GM10248 (cell line): ENCODE results near the gene GRID1.

Experiments used
- CTCF ChIA-PET: fragments of 300-600 bp; sonication (Branson Sonifier 250); formaldehyde crosslinking; extraction: SDS; loops from one replicate; lab custom pipeline; 2021; ENCODE audit warnings: antibody characterized with exemption; lab: Yijun Ruan, JAX
- POLR2A ChIA-PET: fragments of 350-650 bp; sonication (Branson Sonifier 250); formaldehyde crosslinking; extraction: SDS; loops from one replicate; lab custom pipeline; 2020; ENCODE audit warnings: antibody characterized with exemption; lab: Yijun Ruan, JAX
- DNase-seq: peaks from one replicate; pipeline ENCODE4 v3.0.0; 2012; ENCODE audit errors: extremely low spot score
- CTCF ChIP-seq: IDR thresholded peaks from 2 replicates; pipeline ENCODE4 v1.5.1; 2012; ENCODE audit warnings: mild to moderate bottlenecking, low read depth; ENCODE audit errors: extremely low read depth, missing control alignments, control extremely low read depth

GRID1 gene

GRCh38 chr10:85659331-85659730 is 707.3 kb downstream of the GRID1 start:
- no peak for DNase-seq
- TF ChIP-seq CTCF, result no peak
- ChIA-PET POLR2A (no interaction called here), CTCF (interaction anchor here (1.3 to 1.5 kb wide), 3 partner anchors 9 to 20 kb away, joined by 3 to 5 read pairs (median 4); no protein-coding TSS in a partner anchor)

GRCh38 chr10:85658518-85658917 is 708.1 kb downstream of the GRID1 start:
- ChIA-PET CTCF (interaction anchor here (1.3 to 1.5 kb wide), 4 partner anchors 8 to 21 kb away, joined by 3 to 5 read pairs (median 4); no protein-coding TSS in a partner anchor), POLR2A (no interaction called here)
- no peak for TF ChIP-seq CTCF
- DNase-seq, result no peak

GRCh38 chr10:85657476-85658113 is 709.0 kb downstream of the GRID1 start:
- POLR2A ChIA-PET, result no interaction called here
- TF ChIP-seq CTCF, result no peak
- CTCF ChIA-PET, result interaction anchor here (1.4 kb wide), 1 partner anchor 15 kb away, joined by 3 read pairs; no protein-coding TSS in a partner anchor

GRCh38 chr10:85655411-85655810 is 711.2 kb downstream of the GRID1 start:
- TF ChIP-seq CTCF, result no peak
- CTCF ChIA-PET, result interaction anchor here (1.0 to 1.5 kb wide), 3 partner anchors 11 to 20 kb away, joined by 3 to 4 read pairs (median 4); no protein-coding TSS in a partner anchor
- POLR2A ChIA-PET, result no interaction called here
- DNase-seq, result no peak

More at GRCh38 chr10:85657476-85658113, 709.0 kb downstream of the GRID1 start:
- DNase-seq, result no peak

GRCh38 chr10:85651497-85651882 is 715.1 kb downstream of the GRID1 start:
- POLR2A ChIA-PET, result no interaction called here
- CTCF ChIA-PET, result interaction anchor here (1.7 kb wide), 1 partner anchor 8 kb away, joined by 4 read pairs; no protein-coding TSS in a partner anchor
- TF ChIP-seq CTCF, result no peak
- DNase-seq, result no peak

GRCh38 chr10:85650791-85651496 is 715.7 kb downstream of the GRID1 start:
- no peak for DNase-seq
- CTCF ChIA-PET, result interaction anchor here (1.7 kb wide), 1 partner anchor 8 kb away, joined by 4 read pairs; no protein-coding TSS in a partner anchor
- POLR2A ChIA-PET, result no interaction called here
- no peak for TF ChIP-seq CTCF
